HEK293 (cell line): ENCODE results near the gene MICAL3.
A peak's percentile ranks its signal among the peaks of the same experiment; 100 is the strongest.

Source experiments
- IKZF3 ChIP-seq: fragments of 450-650 bp; IDR thresholded peaks from 2 replicates; pipeline ENCODE4 v1.5.0; 2018; ENCODE audit warnings: missing biosample characterization, mild to moderate bottlenecking, missing genetic modification characterization, moderate library complexity
- KLF9 ChIP-seq: fragments of 450-650 bp; formaldehyde crosslinking; IDR thresholded peaks from 2 replicates; pipeline ENCODE4 v1.5.1; 2016; ENCODE audit warnings: missing biosample characterization, missing genetic modification characterization, low read depth
- MZF1 ChIP-seq: fragments of 450-650 bp; formaldehyde crosslinking; IDR thresholded peaks from 2 replicates; pipeline ENCODE4 v1.5.1; 2017; ENCODE audit warnings: missing biosample characterization, missing genetic modification characterization, borderline replicate concordance
- OVOL3 ChIP-seq: fragments of 450-650 bp; formaldehyde crosslinking; IDR thresholded peaks from 2 replicates; pipeline ENCODE4 v1.5.1; 2016; ENCODE audit warnings: missing biosample characterization, missing genetic modification characterization
- PRDM10 ChIP-seq: fragments of 450-650 bp; formaldehyde crosslinking; IDR thresholded peaks from 2 replicates; pipeline ENCODE4 v1.5.1; 2016; ENCODE audit warnings: missing biosample characterization, missing genetic modification characterization
- PRDM4 ChIP-seq: fragments of 450-650 bp; formaldehyde crosslinking; IDR thresholded peaks from 2 replicates; pipeline ENCODE4 v1.5.1; 2017; ENCODE audit warnings: missing biosample characterization, missing genetic modification characterization
- SALL2 ChIP-seq: fragments of 450-650 bp; formaldehyde crosslinking; IDR thresholded peaks from 2 replicates; pipeline ENCODE4 v1.5.0; 2017; ENCODE audit warnings: missing biosample characterization, mild to moderate bottlenecking, missing genetic modification characterization, borderline replicate concordance
- SP3 ChIP-seq: fragments of 450-650 bp; formaldehyde crosslinking; IDR thresholded peaks from 2 replicates; pipeline ENCODE4 v1.5.1; 2016; ENCODE audit warnings: missing biosample characterization, missing genetic modification characterization
- YY2 ChIP-seq: fragments of 450-650 bp; formaldehyde crosslinking; IDR thresholded peaks from 2 replicates; pipeline ENCODE4 v1.5.1; 2016; ENCODE audit warnings: missing biosample characterization, missing genetic modification characterization
- ZBTB10 ChIP-seq: fragments of 450-650 bp; formaldehyde crosslinking; IDR thresholded peaks from 2 replicates; pipeline ENCODE4 v1.5.1; 2016; ENCODE audit warnings: missing biosample characterization, missing genetic modification characterization
- ZBTB20 ChIP-seq: fragments of 450-650 bp; formaldehyde crosslinking; IDR thresholded peaks from 2 replicates; pipeline ENCODE4 v1.5.1; 2016; ENCODE audit warnings: missing biosample characterization, missing genetic modification characterization
- ZBTB21 ChIP-seq: fragments of 450-650 bp; formaldehyde crosslinking; IDR thresholded peaks from 2 replicates; pipeline ENCODE4 v1.5.1; 2017; ENCODE audit warnings: missing biosample characterization, missing genetic modification characterization
- ZFP41 ChIP-seq: fragments of 450-650 bp; formaldehyde crosslinking; IDR thresholded peaks from 2 replicates; pipeline ENCODE4 v1.5.1; 2016; ENCODE audit warnings: missing biosample characterization, missing genetic modification characterization, borderline replicate concordance
- ZNF2 ChIP-seq: fragments of 450-650 bp; formaldehyde crosslinking; IDR thresholded peaks from 2 replicates; pipeline ENCODE4 v1.5.1; 2016; ENCODE audit warnings: missing biosample characterization, missing genetic modification characterization
- ZNF214 ChIP-seq: fragments of 450-650 bp; formaldehyde crosslinking; IDR thresholded peaks from 2 replicates; pipeline ENCODE4 v1.5.1; 2017; ENCODE audit warnings: missing biosample characterization, mild to moderate bottlenecking, missing genetic modification characterization, borderline replicate concordance
- ZNF223 ChIP-seq: fragments of 450-650 bp; formaldehyde crosslinking; IDR thresholded peaks from 2 replicates; pipeline ENCODE4 v1.5.1; 2016; ENCODE audit warnings: missing biosample characterization, missing genetic modification characterization
- ZNF266 ChIP-seq: fragments of 450-650 bp; formaldehyde crosslinking; IDR thresholded peaks from 2 replicates; pipeline ENCODE4 v1.5.1; 2016; ENCODE audit warnings: missing biosample characterization, missing genetic modification characterization, low read depth
- ZNF335 ChIP-seq: fragments of 450-650 bp; formaldehyde crosslinking; conservative IDR thresholded peaks from 2 replicates; pipeline ENCODE4 v1.5.1; 2016; ENCODE audit warnings: missing biosample characterization, missing genetic modification characterization
- ZNF341 ChIP-seq: fragments of 450-650 bp; formaldehyde crosslinking; IDR thresholded peaks from 2 replicates; pipeline ENCODE4; 2016; ENCODE audit warnings: low read depth, missing biosample characterization, missing genetic modification characterization
- ZNF366 ChIP-seq: fragments of 450-650 bp; formaldehyde crosslinking; conservative IDR thresholded peaks from 2 replicates; pipeline ENCODE4 v1.5.1; 2016; ENCODE audit warnings: missing biosample characterization, missing genetic modification characterization
- ZNF391 ChIP-seq: fragments of 450-650 bp; formaldehyde crosslinking; IDR thresholded peaks from 2 replicates; pipeline ENCODE4 v1.5.1; 2016; ENCODE audit warnings: low read depth, missing biosample characterization, missing genetic modification characterization, borderline replicate concordance
- ZNF747 ChIP-seq: fragments of 450-650 bp; formaldehyde crosslinking; IDR thresholded peaks from 2 replicates; pipeline ENCODE4 v1.5.1; 2016; ENCODE audit warnings: missing biosample characterization, missing genetic modification characterization
- TF ChIP-seq, protein P1 (sequence below): fragments of 450-650 bp; formaldehyde crosslinking; IDR thresholded peaks from 2 replicates; pipeline ENCODE4 v1.5.1; 2016; ENCODE audit warnings: missing biosample characterization, missing genetic modification characterization
- TF ChIP-seq, protein P2 (sequence below): fragments of 450-650 bp; formaldehyde crosslinking; IDR thresholded peaks from 2 replicates; pipeline ENCODE4 v1.5.1; 2016; ENCODE audit warnings: missing biosample characterization, missing genetic modification characterization
- TF ChIP-seq, protein P3 (sequence below): fragments of 450-650 bp; formaldehyde crosslinking; IDR thresholded peaks from 2 replicates; pipeline ENCODE4; 2016; ENCODE audit warnings: missing biosample characterization, missing genetic modification characterization

MICAL3 gene

DNA sequence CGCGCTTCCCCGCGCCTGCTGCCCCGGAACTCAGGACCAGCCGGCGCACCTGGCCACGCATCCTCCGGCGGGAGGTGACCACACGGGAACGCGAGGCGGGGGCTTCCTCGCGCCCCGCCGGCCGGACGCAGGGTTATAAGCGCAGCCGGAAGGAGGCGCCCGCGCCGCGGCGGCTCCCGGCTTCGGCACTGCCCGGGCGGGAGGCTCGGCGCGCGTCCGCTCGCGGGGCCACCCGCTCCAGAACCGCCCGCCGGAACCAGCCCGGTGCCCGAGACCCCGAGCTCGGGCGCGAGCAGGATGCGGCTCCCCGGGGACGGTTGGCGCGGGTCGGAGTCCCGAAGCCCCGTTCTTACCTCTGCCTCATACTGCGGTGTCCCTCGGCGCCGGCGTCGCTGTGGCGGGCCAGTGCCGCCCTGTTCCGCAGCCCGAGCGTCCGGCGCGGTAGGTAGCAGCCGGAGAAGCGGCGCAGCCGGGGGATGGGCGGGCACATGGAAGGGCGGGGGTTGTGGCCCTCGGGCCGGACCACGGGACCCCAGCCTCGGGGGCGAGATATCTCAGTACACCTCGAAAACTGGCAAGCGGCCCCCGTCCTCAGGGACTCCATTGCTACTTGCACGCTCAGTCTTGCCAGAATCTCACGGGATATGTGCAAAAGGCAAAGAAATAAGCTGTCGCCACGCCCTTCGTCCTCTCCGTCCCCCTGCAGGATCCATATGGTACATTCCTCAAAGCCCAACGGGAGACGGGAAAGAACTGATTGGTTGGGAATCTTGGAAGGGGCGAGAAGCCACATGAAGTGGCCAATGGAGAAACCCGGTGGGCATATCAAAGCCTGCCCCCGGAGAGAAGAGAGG lies 23.1 kb downstream of the MICAL3 start (continued):
- TF ChIP-seq ZNF391 (tag by site-specific recombination) = peak; percentile 61; the same call in 1 of the 2 replicates
- peak; percentile 100 for TF ChIP-seq PRDM10
- no peak for TF ChIP-seq MZF1 (tag by site-specific recombination)
- no peak for TF ChIP-seq ZBTB10 (tag by site-specific recombination)
- TF ChIP-seq SP3 (tag by site-specific recombination) = peak; percentile 84
- TF ChIP-seq ZNF214 (tag by site-specific recombination) = no peak
- peak; percentile 96 for TF ChIP-seq KLF9 (tag by site-specific recombination)
- TF ChIP-seq, protein P1, sequence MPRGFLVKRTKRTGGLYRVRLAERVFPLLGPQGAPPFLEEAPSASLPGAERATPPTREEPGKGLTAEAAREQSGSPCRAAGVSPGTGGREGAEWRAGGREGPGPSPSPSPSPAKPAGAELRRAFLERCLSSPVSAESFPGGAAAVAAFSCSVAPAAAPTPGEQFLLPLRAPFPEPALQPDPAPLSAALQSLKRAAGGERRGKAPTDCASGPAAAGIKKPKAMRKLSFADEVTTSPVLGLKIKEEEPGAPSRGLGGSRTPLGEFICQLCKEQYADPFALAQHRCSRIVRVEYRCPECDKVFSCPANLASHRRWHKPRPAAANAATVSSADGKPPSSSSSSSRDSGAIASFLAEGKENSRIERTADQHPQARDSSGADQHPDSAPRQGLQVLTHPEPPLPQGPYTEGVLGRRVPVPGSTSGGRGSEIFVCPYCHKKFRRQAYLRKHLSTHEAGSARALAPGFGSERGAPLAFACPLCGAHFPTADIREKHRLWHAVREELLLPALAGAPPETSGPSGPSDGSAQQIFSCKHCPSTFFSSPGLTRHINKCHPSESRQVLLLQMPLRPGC (tag by site-specific recombination) = peak; percentile 61; the same call in 1 of the 2 replicates
- no peak for TF ChIP-seq ZNF266 (tag by site-specific recombination)
- 0 out of 2 replicates have a peak, but pooled peaks have one; percentile 6 for TF ChIP-seq IKZF3 (tag by site-specific recombination)
- peak; percentile 77 for TF ChIP-seq ZNF341
- TF ChIP-seq, protein P2, sequence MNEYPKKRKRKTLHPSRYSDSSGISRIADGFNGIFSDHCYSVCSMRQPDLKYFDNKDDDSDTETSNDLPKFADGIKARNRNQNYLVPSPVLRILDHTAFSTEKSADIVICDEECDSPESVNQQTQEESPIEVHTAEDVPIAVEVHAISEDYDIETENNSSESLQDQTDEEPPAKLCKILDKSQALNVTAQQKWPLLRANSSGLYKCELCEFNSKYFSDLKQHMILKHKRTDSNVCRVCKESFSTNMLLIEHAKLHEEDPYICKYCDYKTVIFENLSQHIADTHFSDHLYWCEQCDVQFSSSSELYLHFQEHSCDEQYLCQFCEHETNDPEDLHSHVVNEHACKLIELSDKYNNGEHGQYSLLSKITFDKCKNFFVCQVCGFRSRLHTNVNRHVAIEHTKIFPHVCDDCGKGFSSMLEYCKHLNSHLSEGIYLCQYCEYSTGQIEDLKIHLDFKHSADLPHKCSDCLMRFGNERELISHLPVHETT (tag by site-specific recombination) = peak; percentile 55; the same call in 1 of the 2 replicates
- no peak for TF ChIP-seq ZNF223
- TF ChIP-seq, protein P3, sequence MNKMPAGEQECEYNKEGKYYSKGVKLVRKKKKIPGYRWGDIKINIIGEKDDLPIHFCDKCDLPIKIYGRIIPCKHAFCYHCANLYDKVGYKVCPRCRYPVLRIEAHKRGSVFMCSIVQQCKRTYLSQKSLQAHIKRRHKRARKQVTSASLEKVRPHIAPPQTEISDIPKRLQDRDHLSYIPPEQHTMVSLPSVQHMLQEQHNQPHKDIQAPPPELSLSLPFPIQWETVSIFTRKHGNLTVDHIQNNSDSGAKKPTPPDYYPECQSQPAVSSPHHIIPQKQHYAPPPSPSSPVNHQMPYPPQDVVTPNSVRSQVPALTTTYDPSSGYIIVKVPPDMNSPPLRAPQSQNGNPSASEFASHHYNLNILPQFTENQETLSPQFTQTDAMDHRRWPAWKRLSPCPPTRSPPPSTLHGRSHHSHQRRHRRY (tag by site-specific recombination) = no peak
- TF ChIP-seq PRDM4 (tag by site-specific recombination) = no peak
- TF ChIP-seq OVOL3 = 0 out of 2 replicates have a peak, but pooled peaks have one; percentile 39
- TF ChIP-seq ZNF366 = peak; percentile 83; the same call in 1 of the 2 replicates
- no peak for TF ChIP-seq SALL2 (tag by site-specific recombination)
- peak; percentile 65 for TF ChIP-seq ZNF335 (tag by site-specific recombination)
- TF ChIP-seq ZBTB21 (tag by site-specific recombination) = no peak; the same call in 1 of the 2 replicates
- peak; percentile 27; the same call in 1 of the 2 replicates for TF ChIP-seq YY2 (tag by site-specific recombination)
- peak; percentile 35; the same call in 1 of the 2 replicates for TF ChIP-seq ZBTB20 (tag by site-specific recombination)
- TF ChIP-seq ZNF2 (tag by site-specific recombination) = peak; percentile 81; the same call in 1 of the 2 replicates
- no peak for TF ChIP-seq ZFP41 (tag by site-specific recombination)
- TF ChIP-seq ZNF747 (tag by site-specific recombination) = no peak
